ENCODE measurements around the gene KLHL36.
A peak's percentile ranks its signal among the peaks of the same experiment; 100 is the strongest.

The KLHL36 gene

GRCh38 chr16:84647828-84648594 lies at the start of gene KLHL36:
Gene KLHL36 (plus strand): TSS chr16:84648511. CDS start chr16:84650868, 2,357 bp downstream.
- no peak for DNase-seq (ENCODE audit: low read depth)

DNA sequence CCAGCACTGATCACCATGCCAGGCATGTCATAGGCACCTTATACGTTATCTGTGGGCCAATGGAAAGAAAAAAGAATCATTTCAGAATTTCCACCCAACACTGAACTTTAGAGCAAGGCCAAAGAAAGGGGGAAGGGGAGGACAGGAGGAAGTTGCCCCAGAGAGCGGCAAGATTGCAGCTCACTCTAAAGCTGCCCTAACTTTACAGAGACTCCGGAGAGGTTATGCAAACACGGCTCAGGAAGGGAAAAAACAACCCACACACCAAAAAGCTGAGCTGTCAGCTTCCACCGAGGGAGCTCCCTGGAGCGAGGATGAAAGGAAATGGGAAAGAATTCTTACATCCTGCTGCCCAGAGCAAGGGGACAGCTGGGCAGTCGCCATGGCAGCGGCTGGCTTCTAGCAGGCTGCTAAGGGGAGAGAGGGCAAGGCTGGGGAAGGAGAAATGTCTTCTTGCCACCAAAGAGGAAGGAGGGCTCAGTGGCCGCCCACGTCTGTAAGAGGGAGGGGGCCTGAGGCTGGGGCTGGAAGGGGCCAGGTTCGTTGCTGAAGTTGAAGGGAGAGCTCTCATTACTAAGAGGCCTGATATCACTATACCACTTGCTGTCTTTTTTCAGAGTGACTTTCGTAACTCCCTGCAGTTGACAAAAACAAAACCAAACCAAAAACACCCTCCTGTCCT lies 48.6 kb upstream of the KLHL36 start:
- DNase-seq (ENCODE audit: low read depth), result no peak

GRCh38 chr16:84600343-84601229 lies 47.7 kb upstream of the KLHL36 start:
- DNase-seq (ENCODE audit: low read depth), result no peak

DNA sequence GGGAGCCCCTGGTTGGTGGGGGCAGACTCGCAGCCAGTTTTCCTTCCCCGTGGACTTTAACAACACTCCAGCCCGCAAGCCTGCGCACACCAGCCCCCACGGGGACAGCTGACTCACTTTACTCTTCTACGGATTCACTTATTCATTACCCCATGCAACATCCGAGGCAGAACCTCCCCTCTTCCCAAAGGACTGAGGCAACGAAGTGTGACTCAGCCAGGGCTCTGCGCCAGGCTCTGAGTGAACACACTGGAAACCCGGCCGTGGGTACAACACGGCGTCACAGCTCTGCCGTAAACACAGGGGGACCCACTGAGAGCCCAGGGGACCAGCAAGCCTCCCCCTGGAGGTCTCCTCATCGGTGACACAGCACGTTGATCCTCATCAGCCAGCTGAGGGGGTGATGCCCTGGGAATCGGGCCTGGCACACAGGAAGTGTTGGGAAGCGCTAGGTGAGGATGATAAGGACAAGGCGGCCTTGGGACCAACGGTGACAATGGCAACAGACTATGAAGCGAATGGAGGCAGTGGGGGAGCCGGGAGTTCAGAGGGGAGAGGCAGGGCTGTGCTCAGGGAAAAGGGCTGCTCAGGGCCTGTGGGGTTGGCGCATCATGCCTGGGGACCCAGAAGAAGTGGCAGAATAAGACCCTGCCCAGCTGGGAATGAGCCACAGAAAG lies 45.0 kb upstream of the KLHL36 start:
- peak; percentile 82 for DNase-seq (ENCODE audit: low read depth)

DNA sequence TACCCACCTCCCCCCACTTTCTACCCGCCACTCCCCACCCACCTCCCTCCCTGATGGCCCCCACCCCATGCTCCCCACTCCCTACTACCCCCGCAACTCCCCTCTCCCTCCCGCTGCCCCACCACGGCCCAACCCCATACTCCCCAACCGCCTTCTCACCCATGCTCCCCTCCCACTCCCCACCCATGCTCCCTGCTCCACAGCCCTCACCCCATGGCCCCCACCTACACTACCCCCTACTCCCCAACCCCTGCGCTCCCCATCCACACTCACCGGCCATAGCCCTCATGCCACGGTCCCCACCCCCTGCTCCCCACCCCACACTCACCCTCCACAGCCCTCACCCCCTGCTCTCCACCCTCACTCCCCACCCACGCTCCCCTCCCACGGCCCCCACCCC lies 44.4 kb upstream of the KLHL36 start:
- no peak for DNase-seq (ENCODE audit: low read depth)

DNA sequence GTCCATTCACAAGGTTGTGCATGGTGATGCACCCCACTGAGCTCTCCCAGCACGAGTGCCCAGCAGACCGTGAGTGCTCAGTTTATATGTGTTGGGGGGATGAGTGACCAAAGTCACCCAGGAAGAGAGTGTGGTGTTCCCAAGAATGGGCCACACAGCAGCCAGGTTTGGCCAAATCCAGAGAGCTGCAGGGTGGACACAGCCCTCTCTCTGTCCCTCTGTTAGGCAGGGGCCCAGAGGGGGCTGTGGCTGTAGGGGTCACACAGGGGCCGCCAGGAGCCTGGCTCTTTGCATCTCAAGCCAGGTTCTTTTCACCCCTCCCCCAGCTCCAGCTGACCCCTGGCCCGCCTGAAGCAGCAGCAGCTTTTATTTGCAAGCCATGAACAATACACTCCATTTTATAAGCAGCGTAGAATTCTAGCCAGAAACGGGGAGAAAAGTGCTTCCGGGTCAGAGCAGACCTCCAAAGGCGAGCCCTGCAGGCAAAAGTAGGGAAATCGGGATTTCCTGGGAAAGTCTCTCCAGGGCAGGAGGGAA lies 43.8 kb upstream of the KLHL36 start:
- DNase-seq (ENCODE audit: low read depth), result no peak

GRCh38 chr16:84605339-84605848 lies 42.9 kb upstream of the KLHL36 start:
- DNase-seq (ENCODE audit: low read depth), result no peak

- no peak for DNase-seq (ENCODE audit: low read depth)
Observed at GRCh38 chr16:84606081-84606875, 42.0 kb upstream of the KLHL36 start.

GRCh38 chr16:84607061-84607460 lies 41.2 kb upstream of the KLHL36 start:
- no peak for DNase-seq (ENCODE audit: low read depth)

- no peak for DNase-seq (ENCODE audit: low read depth)
Observed at GRCh38 chr16:84607694-84608093, 40.6 kb upstream of the KLHL36 start.

GRCh38 chr16:84608282-84608681 lies 40.0 kb upstream of the KLHL36 start:
- no peak for DNase-seq (ENCODE audit: low read depth)

DNA sequence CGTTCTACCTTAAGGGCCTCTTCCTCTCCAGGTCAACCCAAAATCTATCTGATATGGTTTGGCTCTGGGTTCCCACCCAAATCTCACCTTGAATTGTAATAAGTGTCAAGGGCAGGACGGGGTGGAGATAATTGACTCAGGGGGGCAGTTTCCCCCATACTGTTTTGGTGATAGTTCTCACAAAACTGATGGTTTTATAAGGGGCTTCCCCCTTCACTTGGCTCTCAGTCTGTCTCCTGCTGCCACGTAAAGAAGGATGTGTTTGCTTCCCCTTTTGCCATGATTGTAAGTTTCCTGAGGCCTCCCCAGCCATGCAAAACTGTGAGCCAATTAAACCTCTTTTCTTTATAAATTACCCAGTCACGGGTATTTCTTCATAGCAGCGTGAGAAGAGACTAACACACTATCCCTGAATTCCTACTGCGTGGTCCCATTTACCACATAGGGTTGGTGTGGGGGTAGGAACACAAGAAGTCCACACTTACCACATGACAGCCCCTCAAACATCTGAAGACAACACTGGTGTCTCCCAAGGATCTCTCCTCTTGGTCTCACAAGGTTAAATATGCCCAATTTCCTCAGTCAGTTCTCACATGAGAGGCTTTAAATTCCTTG lies 38.6 kb upstream of the KLHL36 start:
- DNase-seq (ENCODE audit: low read depth), result no peak

DNA sequence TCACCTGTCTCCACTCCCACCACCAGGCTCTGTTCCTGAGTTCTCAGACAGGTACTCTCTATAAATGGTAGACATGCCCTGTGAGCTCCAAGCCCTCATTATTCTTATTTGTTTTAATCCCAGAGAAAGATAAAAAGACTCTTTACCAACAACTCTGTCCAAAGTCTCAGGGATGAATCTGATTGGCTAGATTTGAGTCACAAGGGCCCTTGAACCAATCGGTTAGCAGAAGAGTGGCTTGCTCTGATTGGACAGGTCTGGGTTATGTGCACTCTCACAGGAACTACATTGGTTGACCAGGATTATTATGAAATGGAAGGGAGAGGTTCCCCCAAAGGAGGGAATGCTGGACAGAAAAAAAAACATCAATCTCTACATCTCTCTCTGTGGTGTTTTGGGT lies 37.9 kb upstream of the KLHL36 start:
- no peak for DNase-seq (ENCODE audit: low read depth)

DNA sequence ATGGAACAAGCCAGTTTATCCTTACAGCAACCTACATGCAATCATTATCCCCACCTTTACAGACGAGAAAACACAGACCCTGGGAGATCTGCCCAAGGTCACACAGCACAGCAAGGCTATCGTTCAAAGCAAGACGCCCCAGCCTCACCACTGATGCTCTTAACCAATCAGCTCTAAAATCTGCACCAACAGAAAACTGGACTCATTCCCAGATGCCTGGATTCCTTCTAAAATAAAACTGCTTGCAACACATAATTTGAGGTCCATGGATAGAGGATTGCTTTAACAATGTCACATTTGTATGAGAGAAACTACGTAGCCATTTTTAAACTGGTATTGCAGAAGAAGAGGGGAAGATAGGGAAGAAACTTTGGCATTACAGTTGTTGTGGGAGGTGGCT lies 37.3 kb upstream of the KLHL36 start:
- DNase-seq (ENCODE audit: low read depth), result no peak

DNA sequence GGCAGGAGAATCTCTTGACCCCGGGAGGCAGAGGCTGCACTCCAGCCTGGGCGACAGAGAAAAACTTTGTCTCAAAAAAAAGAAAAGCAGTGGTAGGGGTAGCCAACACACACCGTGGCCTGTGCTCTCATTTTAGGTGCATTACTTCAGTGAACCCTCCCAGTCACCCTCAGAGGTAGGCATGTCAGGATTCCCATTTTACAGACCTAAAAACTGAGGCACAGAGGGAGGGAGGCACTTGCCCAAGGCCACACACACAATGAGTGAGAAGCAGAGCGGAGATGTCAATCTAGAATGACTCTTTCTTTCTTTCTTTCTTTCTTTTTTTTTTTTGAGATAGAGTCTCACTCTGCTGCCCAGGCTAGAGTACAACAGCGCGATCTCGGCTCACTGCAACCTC lies 35.6 kb upstream of the KLHL36 start:
- no peak for DNase-seq (ENCODE audit: low read depth)

GRCh38 chr16:84613408-84614072 lies 34.8 kb upstream of the KLHL36 start:
- DNase-seq (ENCODE audit: low read depth), result no peak

DNA sequence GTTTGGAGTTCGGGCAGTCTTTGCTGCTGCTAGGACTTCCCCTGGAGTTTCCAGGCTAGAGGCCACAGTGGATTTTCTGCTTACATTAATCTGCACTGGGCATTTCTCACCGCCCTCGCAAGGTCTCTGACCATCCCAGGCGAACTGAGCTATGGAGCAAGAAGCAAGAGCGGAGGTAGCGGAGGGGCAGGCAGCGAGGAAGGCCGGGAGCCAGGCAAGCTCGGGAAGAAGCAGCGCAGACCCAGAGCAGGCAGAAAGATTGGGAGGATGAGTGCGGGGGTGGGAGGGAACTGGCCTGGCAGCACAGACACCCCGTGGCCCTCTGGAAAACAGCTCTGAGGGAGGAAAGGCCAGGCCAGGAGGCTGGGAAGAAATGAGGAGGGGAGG lies 34.2 kb upstream of the KLHL36 start:
- DNase-seq (ENCODE audit: low read depth), result no peak

DNA sequence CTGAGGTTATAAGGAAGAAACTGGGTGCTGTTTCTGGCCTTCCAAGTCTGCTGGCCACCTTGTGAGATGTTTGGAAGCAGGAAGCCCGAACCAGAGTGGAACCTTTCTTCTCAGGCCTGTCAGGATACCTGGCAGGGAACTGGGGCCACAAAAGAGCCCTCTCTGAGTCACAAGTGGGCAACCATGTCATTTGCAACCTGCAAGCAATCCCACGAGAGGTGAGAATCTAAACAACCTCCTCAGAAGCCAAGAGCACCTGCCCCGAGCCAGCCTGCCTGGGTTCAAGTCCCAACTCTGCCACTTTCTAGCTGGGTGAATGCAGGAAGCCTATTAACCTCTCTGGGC lies 33.7 kb upstream of the KLHL36 start:
- DNase-seq (ENCODE audit: low read depth), result no peak

DNA sequence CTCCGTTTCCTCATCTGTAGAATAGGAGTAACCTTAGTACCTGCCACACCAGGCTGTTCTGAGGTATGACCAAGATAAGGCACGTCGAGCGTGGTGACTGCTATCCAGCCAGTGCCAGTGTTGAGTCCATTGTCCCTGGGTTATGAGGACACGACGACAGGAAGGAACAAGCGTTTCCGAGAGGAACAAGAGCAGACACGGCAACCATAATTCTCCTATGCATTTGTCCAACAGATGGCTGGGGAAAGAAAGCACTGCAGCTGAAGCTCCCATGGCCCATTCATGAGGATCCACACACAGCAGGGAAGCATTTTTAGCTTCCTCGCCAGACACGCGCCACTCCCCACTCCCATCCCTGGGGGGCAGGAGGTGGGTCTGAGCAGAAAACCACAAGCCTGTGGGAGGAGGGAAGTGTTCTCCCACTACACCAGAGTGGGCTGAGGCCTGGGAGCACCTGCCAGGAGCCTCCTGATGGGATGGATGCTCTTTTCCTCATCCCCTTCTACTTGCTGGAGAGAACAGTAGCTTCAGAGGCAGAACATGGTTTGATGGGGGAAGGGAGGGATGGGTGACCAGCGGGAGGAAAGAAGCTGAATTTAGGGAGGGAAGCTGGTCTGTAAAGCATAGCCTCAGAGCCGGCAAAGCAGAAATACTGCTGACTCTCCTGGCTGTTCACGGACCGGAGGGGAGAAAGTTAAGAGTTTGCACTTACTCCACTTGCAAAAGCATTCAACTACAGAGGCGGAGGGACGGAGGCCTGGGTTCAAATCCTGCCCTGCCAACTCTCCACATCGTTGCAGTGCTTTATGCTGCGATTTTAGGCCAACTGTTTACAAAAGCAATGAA lies 33.1 kb upstream of the KLHL36 start:
- DNase-seq (ENCODE audit: low read depth), result no peak

All from HS-27A (cell line).